GM12865 (cell line): Measurements from ENCODE around the gene HABP4.

Source experiments
- DNase-seq: peaks from one replicate; pipeline ENCODE4 v3.0.0; 2010; ENCODE audit warnings: low read depth
- H3K4me3 ChIP-seq: 2 replicates; pipeline ENCODE4 v1.5.1; 2011; ENCODE audit warnings: mild to moderate bottlenecking, low read depth, low read length, control low read depth
- CTCF ChIP-seq: IDR thresholded peaks from 2 replicates; pipeline ENCODE4 v1.5.1; 2011; ENCODE audit warnings: low read length, control low read depth, low read depth, inconsistent platforms; ENCODE audit not compliant: insufficient read depth; ENCODE audit errors: missing control alignments

Gene HABP4

GRCh38 chr9:96460470-96460869 lies 10.5 kb downstream of the HABP4 start:
- no peak for DNase-seq
- TF ChIP-seq CTCF: no peak
- H3K4me3 ChIP-seq: no peak overlapping the region

GRCh38 chr9:96460882-96461281 lies 10.9 kb downstream of the HABP4 start:
- no peak for TF ChIP-seq CTCF
- H3K4me3 ChIP-seq: no peak overlapping the region
- DNase-seq: no peak

GRCh38 chr9:96461336-96461735 lies 11.4 kb downstream of the HABP4 start:
- no peak for TF ChIP-seq CTCF
- no peak for DNase-seq
- no peak overlapping the region for H3K4me3 ChIP-seq

- no peak for DNase-seq
- H3K4me3 ChIP-seq: no peak overlapping the region
- TF ChIP-seq CTCF: no peak
Measured at GRCh38 chr9:96462541-96462940, 12.6 kb downstream of the HABP4 start.

- H3K4me3 ChIP-seq: no peak overlapping the region
- DNase-seq: no peak
- no peak for TF ChIP-seq CTCF
Measured at GRCh38 chr9:96464426-96464825, 14.5 kb downstream of the HABP4 start.

- no peak for TF ChIP-seq CTCF
- DNase-seq: no peak
- no peak overlapping the region for H3K4me3 ChIP-seq
Measured at GRCh38 chr9:96467784-96468183, 17.8 kb downstream of the HABP4 start.

- no peak for DNase-seq
- no peak overlapping the region for H3K4me3 ChIP-seq
- TF ChIP-seq CTCF: no peak
Measured at GRCh38 chr9:96476013-96476412, 26.0 kb downstream of the HABP4 start.
